GM18867 (cell line): ENCODE data around the gene LRRC74A.
"Not testable (repeated sequence)": the region's sequence is repeated elsewhere in the genome, so short reads cannot be mapped to it uniquely, and the experiment has no call there.

Experiments used
- ATAC-seq: cut with Tn5 transposase; IDR thresholded peaks from one replicate; pipeline ENCODE4 v1.9.1; 2021; ENCODE audit warnings: mild to moderate bottlenecking, moderate library complexity; ENCODE audit not compliant: unreplicated experiment

Gene LRRC74A

DNA sequence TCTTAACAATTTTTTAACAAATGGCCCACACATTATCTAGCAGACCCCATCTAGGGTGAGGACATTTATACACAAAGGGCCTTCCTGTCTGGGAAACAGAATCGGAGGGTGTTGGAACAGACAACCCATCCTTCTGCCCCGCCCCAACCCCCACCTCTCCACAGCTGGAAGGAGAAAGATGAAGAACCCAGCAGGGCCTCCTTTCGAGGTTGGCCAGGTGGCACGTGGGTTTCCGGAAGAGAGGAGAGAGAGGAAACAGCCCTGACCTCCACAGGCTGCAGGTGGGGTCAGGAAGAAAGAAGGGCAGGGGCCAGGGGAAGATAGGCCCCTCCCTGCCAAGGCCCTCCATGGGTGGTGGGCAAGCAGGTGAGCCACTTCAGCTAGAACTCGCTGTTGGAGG is 57.2 kb downstream of the LRRC74A start:
- no peak for ATAC-seq

- ATAC-seq, result no peak
Observed at GRCh38 chr14:76884394-76884793, 58.2 kb downstream of the LRRC74A start.

GRCh38 chr14:76884853-76885276 is 58.7 kb downstream of the LRRC74A start:
- no peak for ATAC-seq

GRCh38 chr14:76887191-76887590 is 61.0 kb downstream of the LRRC74A start:
- ATAC-seq, result no peak

DNA sequence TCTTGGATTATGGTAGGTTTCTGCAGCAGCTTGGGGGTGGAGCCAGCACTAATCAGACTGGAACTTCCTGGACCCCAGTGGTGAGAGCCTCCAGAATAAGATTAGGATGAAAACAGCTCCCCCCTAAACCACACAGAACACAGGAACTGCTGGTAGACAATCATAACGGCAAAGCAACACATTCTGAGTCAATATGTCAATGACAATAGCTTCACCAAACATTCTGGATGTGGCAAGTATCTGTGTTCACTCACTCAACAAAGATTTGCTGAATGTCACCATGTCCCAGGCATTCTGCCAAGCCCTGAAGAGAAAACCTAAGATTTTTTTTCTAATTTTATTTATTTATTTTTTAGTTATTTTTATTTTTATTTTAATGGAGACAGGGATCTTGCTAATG is 65.2 kb downstream of the LRRC74A start:
- no peak for ATAC-seq

DNA sequence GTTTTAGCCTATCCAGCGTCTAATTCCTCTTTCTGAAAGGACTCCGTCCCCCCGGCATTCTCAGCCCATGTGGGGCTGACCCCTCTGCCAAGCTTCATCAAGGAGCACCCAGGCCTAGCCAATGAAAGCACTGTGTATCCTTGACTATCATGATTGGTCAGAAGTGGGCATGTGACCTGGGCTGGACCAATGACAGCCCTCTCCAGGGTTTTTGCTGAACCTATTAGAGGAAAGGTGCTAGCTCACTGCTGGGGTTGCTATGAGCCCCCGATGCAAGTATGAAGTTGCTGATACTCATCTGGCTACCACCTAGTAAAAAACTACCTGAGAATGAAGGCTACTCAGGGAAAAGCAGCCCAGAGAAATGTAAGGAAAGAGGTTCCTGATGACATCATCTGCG is 68.1 kb downstream of the LRRC74A start:
- no peak for ATAC-seq

DNA sequence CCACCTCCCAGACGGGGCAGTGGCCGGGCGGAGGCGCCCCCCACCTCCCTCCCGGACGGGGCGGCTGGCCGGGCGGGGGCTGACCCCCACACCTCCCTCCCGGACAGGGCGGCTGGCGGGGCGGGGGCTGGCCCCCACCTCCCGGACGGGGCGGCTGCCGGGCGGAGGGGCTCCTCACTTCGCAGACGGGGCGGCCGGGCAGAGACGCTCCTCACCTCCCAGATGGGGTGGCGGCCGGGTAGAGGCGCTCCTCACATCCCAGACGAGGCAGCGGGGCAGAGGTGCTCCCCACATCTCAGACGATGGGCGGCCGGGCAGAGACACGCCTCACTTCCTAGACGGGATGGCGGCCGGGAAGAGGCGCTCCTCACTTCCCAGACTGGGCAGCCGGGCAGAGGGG is 71.8 kb downstream of the LRRC74A start:
- not testable (repeated sequence) for ATAC-seq

- ATAC-seq, result no peak
Observed at GRCh38 chr14:76900682-76901081, 74.5 kb downstream of the LRRC74A start.

GRCh38 chr14:76901171-76902055 is 75.2 kb downstream of the LRRC74A start:
- no peak for ATAC-seq

DNA sequence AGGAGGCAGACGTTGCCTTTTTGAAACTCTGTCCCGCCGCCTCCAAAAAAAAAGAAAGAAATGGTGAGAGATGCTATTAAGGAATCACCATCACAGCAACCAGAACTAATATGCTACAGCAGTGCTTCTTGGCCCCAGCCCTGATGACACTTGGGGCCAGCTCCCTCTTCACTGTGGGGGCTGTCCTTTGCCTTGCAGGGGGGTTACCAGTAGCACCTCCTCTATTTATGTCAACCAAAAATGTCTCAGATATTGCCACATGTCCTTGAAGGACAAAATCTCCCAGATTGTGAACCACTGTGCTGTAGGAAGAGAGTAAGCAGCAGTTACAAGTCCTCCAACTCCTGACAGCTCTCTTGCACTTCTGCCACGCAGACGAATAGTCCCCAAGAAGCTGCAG is 76.4 kb downstream of the LRRC74A start:
- ATAC-seq, result no peak

- no peak for ATAC-seq
Observed at GRCh38 chr14:76904100-76904739, 78.0 kb downstream of the LRRC74A start.

DNA sequence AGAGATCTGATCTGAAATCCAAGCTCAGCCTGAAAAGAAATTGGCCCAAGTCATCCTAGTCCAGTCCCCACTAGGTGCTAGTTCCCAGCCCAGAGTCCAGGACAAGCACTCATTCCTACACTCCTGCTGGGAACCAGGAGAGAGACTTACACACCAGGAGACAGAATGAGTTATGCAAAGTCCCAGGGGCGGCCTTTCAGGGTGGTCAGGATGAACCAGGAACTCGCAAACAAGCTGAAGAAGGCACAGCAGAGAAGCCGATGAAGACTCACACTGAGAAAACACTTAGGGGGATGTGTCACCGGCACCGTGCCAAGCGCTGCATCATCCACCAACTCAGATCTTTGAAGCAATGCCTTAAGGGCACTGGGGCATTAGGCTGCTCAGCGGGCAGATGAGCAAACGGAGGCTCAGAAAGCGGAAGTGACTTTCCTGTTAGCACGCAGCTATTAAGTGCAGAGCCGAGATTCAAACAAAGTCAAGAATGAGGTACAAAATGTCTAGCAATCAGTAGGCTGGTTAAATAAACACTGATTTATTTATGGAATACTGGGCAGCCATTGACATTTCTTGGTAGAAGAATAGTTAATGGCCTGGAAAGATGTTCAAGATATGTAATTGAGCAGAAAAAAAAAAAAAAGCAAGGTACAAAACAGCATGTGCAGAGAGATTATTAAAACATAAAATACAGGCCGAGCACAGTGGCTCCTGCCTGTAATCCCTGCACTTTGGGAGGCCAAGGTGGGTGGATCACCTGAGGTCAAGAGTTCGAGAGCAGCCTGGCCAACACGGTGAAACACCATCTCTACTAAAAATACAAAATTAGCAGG is 78.7 kb downstream of the LRRC74A start:
- peak; percentile 86 for ATAC-seq

DNA sequence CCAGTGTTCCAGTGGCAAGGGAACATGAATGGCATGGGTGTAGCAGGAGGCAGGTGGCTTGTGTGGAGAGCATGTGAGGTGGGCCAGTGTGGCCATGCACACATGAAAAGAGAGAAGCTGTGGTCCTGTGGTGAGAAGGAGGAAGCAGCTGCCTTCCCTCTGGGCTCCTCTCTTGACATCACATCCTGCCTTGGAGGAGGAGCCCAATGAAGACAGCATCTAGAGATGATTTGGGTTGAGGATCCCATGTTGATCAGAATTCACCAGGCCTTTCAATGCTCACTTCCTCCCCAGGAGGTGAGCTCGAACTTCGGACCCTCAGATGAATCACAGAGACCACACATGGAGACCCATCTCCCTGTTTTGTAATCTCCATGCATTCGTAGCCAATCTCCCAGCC is 82.6 kb downstream of the LRRC74A start:
- ATAC-seq, result no peak

DNA sequence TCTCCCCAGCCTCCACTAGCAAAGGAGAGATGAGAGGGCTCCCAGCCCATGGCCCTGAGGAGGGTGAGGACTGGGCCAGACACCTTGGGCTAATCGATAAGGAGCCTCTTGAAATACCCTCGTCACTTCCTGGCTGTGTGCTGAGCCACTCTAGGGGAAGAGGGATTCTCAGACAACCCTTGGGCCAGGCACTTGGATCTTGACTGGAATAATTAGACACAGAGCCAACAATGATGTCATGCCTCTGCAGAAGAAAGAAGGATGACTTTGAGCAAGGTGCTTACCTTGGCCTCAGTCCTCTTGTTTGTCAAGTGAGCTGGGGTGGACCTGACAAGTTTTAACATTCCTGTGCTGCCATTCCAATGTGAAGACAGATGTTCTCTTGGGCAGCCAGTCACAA is 83.1 kb downstream of the LRRC74A start:
- ATAC-seq, result no peak

GRCh38 chr14:76910371-76910890 is 84.2 kb downstream of the LRRC74A start:
- no peak for ATAC-seq

GRCh38 chr14:76911473-76911872 is 85.3 kb downstream of the LRRC74A start:
- no peak for ATAC-seq

- ATAC-seq, result not testable (repeated sequence)
Observed at GRCh38 chr14:76914533-76915081, 88.4 kb downstream of the LRRC74A start.

GRCh38 chr14:76916040-76916715 is 90.0 kb downstream of the LRRC74A start:
- ATAC-seq, result no peak

- no peak for ATAC-seq
Observed at GRCh38 chr14:76917158-76917596, 91.0 kb downstream of the LRRC74A start.

DNA sequence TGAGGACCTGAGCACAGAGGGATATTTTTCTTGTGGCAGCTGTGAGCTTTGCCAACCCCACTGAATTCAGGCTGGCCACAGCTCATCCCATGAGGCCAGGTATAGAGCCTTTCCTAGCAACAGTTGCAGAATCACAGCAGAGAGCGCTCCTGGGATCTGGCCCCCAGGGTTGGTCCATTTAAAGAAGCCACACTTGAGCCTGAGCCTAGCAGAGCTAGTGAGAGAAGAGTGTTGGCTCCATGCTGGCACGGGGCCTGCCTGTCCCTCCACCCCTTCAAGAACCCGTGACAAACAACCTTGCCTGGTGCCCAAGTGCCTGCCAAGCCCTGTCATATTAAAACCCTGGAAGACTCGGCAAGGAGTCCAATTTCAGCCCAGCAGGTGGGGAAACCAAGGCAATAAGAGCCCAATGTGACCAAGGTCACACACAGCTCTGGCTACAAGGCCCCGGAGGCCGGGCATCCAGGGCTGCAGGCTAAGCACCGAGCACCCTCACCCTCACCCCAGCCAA is 91.6 kb downstream of the LRRC74A start:
- no peak for ATAC-seq
